HG03103 (cell line): ENCODE measurements around the gene ESRP2.

Source experiments
- ATAC-seq: cut with Tn5 transposase; IDR thresholded peaks from one replicate; pipeline ENCODE4 v1.9.1; 2021; ENCODE audit warnings: low read depth; ENCODE audit not compliant: unreplicated experiment

Gene ESRP2

GRCh38 chr16:68227183-68227793 lies 8.6 kb downstream of the ESRP2 start:
- no peak for ATAC-seq

GRCh38 chr16:68226116-68226515 lies 9.8 kb downstream of the ESRP2 start:
- no peak for ATAC-seq

- ATAC-seq = no peak
These were observed 12.9 kb downstream of the ESRP2 start for GRCh38 chr16:68223072-68223471.

- no peak for ATAC-seq
These were observed 16.1 kb downstream of the ESRP2 start for GRCh38 chr16:68219725-68220351.

GRCh38 chr16:68217506-68217905 lies 18.4 kb downstream of the ESRP2 start:
- ATAC-seq = no peak

GRCh38 chr16:68216240-68216639 lies 19.7 kb downstream of the ESRP2 start:
- ATAC-seq = no peak

- ATAC-seq = no peak
These were observed 20.6 kb downstream of the ESRP2 start for GRCh38 chr16:68215302-68215701.

- ATAC-seq = no peak
These were observed 21.2 kb downstream of the ESRP2 start for GRCh38 chr16:68214726-68215125.

GRCh38 chr16:68206245-68206644 lies 29.7 kb downstream of the ESRP2 start:
- ATAC-seq = no peak

GRCh38 chr16:68202091-68202519 lies 33.8 kb downstream of the ESRP2 start:
- no peak for ATAC-seq

- ATAC-seq = no peak
These were observed 35.7 kb downstream of the ESRP2 start for GRCh38 chr16:68200088-68200783.

GRCh38 chr16:68197250-68197649 lies 38.7 kb downstream of the ESRP2 start:
- ATAC-seq = no peak

- ATAC-seq = no peak
These were observed 41.7 kb downstream of the ESRP2 start for GRCh38 chr16:68194251-68194650.

- ATAC-seq = no peak
These were observed 45.0 kb downstream of the ESRP2 start for GRCh38 chr16:68190736-68191510.

GRCh38 chr16:68190081-68190480 lies 45.8 kb downstream of the ESRP2 start:
- no peak for ATAC-seq

GRCh38 chr16:68188170-68188569 lies 47.8 kb downstream of the ESRP2 start:
- ATAC-seq = no peak

GRCh38 chr16:68187505-68187904 lies 48.4 kb downstream of the ESRP2 start:
- no peak for ATAC-seq

- ATAC-seq = no peak
These were observed 49.0 kb downstream of the ESRP2 start for GRCh38 chr16:68186877-68187276.

GRCh38 chr16:68183046-68183445 lies 52.9 kb downstream of the ESRP2 start:
- ATAC-seq = no peak

- ATAC-seq = no peak
These were observed 56.1 kb downstream of the ESRP2 start for GRCh38 chr16:68179855-68180254.

- ATAC-seq = no peak
These were observed 56.6 kb downstream of the ESRP2 start for GRCh38 chr16:68179196-68179795.
